Retinal pigment epithelial cell (primary cell): ENCODE data around the gene B3GNT5.

Source experiments
- DNase-seq: peaks from one replicate; pipeline ENCODE4 v3.0.0-alpha.2; 2010; ENCODE audit warnings: low read depth
- H3K4me3 ChIP-seq: 2 replicates; pipeline ENCODE4 v1.5.1; 2011; ENCODE audit warnings: mild to moderate bottlenecking, low read length, control low read depth, moderate library complexity
- CTCF ChIP-seq: conservative IDR thresholded peaks from 2 replicates; pipeline ENCODE4 v1.5.1; 2011; ENCODE audit warnings: low read depth, low read length, control low read depth, inconsistent platforms

B3GNT5 gene

GRCh38 chr3:183287301-183287971 is 34.4 kb downstream of the B3GNT5 start:
- TF ChIP-seq CTCF: no peak
- DNase-seq: peak; percentile 79
- no peak overlapping the region for H3K4me3 ChIP-seq

GRCh38 chr3:183288117-183288516 is 35.1 kb downstream of the B3GNT5 start:
- no peak overlapping the region for H3K4me3 ChIP-seq
- TF ChIP-seq CTCF: no peak
- no peak for DNase-seq

DNA sequence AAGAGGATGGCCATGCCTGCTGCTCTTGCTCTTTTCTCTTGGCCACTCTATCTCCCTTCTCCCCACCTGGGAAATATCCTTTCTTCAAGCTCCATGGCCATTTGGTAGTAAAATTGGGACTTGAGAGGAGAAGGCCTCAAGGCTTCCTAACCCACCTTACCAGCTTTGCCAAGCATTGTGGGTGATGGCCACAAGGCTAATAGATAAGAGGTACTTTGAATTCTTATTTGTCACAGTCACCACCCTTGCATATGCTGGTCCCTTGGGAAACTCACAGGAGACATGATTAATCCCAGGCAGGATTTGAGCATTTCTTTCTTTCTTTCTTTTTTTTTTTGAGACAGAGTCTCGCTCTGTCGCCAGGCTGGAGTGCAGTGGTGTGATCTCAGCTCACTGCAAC is 37.2 kb downstream of the B3GNT5 start:
- no peak for TF ChIP-seq CTCF
- H3K4me3 ChIP-seq: no peak overlapping the region
- no peak for DNase-seq

- DNase-seq: peak; percentile 87
- TF ChIP-seq CTCF: no peak
- H3K4me3 ChIP-seq: no peak overlapping the region
Measured at GRCh38 chr3:183291497-183292031, 38.5 kb downstream of the B3GNT5 start.

GRCh38 chr3:183293966-183294365 is 40.9 kb downstream of the B3GNT5 start:
- DNase-seq: no peak
- no peak overlapping the region for H3K4me3 ChIP-seq
- no peak for TF ChIP-seq CTCF

DNA sequence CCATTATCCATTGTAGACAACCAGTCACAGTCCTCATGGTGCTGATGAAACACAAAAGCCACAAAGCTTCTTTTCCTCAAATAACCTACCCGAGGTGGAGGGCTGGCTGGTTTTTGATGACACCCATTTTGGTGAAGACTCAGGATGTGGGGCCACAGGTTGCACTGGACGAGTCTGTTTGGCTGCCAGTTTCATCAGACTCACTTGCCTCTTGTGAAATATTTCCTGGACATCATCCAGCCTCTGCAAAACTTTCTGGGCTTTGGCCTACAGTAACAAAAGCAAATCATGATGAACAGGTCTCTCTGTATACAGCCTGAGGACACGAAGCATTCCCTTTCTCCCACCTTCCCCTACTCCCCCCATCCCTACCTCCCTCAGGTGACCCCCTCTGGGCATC is 42.2 kb downstream of the B3GNT5 start:
- DNase-seq: peak; percentile 33
- TF ChIP-seq CTCF: no peak

DNA sequence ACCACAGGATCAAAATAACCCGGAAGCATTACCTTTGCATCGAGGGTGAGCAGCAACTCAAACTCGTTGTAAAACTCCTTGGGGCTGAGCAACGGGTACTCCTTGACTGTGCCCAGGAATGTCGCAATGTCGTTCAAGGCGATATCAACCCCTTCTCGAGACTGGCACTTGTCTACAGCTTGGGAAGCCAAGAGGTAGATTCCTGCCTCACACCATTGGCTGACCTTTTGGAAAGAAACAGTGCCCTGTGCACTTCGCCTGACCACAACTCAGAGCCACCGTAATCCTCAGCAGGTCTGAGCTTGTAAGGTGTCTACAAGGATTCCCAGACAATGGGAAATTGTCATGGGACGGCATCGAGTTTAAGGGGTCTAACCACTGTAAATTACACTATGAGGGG is 43.9 kb downstream of the B3GNT5 start:
- no peak for TF ChIP-seq CTCF
- DNase-seq: no peak
- no peak overlapping the region for H3K4me3 ChIP-seq

More for the DNA sequence above, 42.2 kb downstream of the B3GNT5 start:
- H3K4me3 ChIP-seq: no peak overlapping the region
